Pancreas (tissue), 10 donors: Measurements from ENCODE around the gene F2R. TPM values are rescaled to one million over a fixed set of nuclear protein-coding genes. Genes with fewer than 3 reads are reported as not detected.

Experiments used
- ATAC-seq, 4 donors: fragments of 200-7000 bp; cut with Tn5 transposase; one replicate each; pipeline versions ENCODE4 v1.8.0 to v1.9.1; 2020; ENCODE audit warnings: mild to moderate bottlenecking in 4 of 4, moderate library complexity in 4 of 4
- DNase-seq, 6 donors: peaks; one replicate each; pipeline ENCODE4 v3.0.0-alpha.2; 2020
- FAIRE-seq: peaks from 2 replicates; lab custom pipeline; 2012; peaks lifted over from hg19 to GRCh38; lab: Jason Lieb, UNC
- H3K27ac ChIP-seq, 4 donors: fragments of 200-600 bp; sonication (generic); 1 replicate in 3 of 4; 2 replicates in 1 of 4; pipeline versions ENCODE4 v1.5.0 to v1.8.0; 2020
- H3K27me3 ChIP-seq, 4 donors: fragments of 200-600 bp; one replicate each; pipeline ENCODE4 v1.8.0; 2021
- H3K36me3 ChIP-seq, 3 donors: fragments of 200-600 bp; sonication (generic) in 1 of 3; one replicate each; pipeline versions ENCODE4 v1.5.0 to v1.8.0; 2020 to 2021
- H3K4me1 ChIP-seq, 3 donors: fragments of 200-600 bp; one replicate each; pipeline ENCODE4 v1.8.0; 2021
- H3K4me3 ChIP-seq, 4 donors: fragments of 200-600 bp; sonication (generic) in 2 of 4; one replicate each; pipeline versions ENCODE4 v1.5.0 to v1.8.0; 2020 to 2021
- H3K9me3 ChIP-seq, 4 donors: fragments of 200-600 bp; one replicate each; pipeline ENCODE4 v1.8.0; 2021
- WGBS, 2 donors: extraction: QIAGEN DNeasy Blood & Tissue Kit; methylation state at CpG; one replicate each; pipeline ENCODE4 v1.1.7; 2013; 5-methylcytosine and 5-hydroxymethylcytosine counted together
- intact Hi-C, 3 donors: fragments of 100-400 bp; cut with DNase I; formaldehyde crosslinking; loops; one replicate each; pipeline versions ENCODE4 v1.11.1 to v1.14.2; 2022
- polyA plus RNA-seq, 2 donors: library from polyadenylated mRNA; stranded (reverse); fragments of 200-250 nt; gene quantifications; one replicate each; pipeline ENCODE4 v1.2.3, GENCODE V29; 2013
- total RNA-seq, 6 donors: library from RNA; stranded (reverse); fragmentation: NEBNext Ultra II Directional in 4 of 6; extraction: Animal tissue kit (Norgen Biotek cat#: 25700) in 4 of 6; gene quantifications; one replicate each; pipeline versions ENCODE4 v1.2.1 to v1.2.4, GENCODE V29; 2021 to 2023
- TF ChIP-seq, protein P1 (sequence below), 4 donors: fragments of 200-600 bp; sonication (generic) in 3 of 4; IDR thresholded peaks; one replicate each; pipeline versions ENCODE4 v1.5.0 to v1.8.0; 2021; ENCODE audit warnings: antibody characterized with exemption in 4 of 4
- donor health status: healthy with polysubstance abuse.
- donor health status: DM: no; HTN: no; CAD: no; lungs with moderate emphysema.
- donor health status: DM: no; HTN: no; CAD: no.
- donor health status: control.
- donor health status: control.
- donor health status: Bipolar disorder and iron deficiency.
- donor health status: DM: yes; HTN: yes; CAD: no.
- donor health status: DM: no; HTN: no; CAD: no.
- donor health status: DM: no; HTN: no; CAD: no.
- donor health status: DM: yes; HTN: yes; CAD: no.

F2R gene
- total and polyA plus RNA-seq, 8 donors = 0.38 to 15.0 (median 1.7) TPM

- Histone ChIP-seq H3K9me3 (no peaks in the 10 kb centered on the region), H3K27me3 (no peaks in the 10 kb centered on the region), H3K4me1 (no peaks in the 10 kb centered on the region), H3K4me3 (no peak overlapping the region), H3K36me3 (no peaks in the 10 kb centered on the region), H3K27ac (no peak overlapping the region)
- ATAC-seq = no peak
- no peak for DNase-seq
- FAIRE-seq = no peak
- WGBS, 2 donors = 75 to 85% methylated on average over 10 of the region's 10 CpGs
- intact Hi-C loops = no loop called here
- TF ChIP-seq, protein P1, sequence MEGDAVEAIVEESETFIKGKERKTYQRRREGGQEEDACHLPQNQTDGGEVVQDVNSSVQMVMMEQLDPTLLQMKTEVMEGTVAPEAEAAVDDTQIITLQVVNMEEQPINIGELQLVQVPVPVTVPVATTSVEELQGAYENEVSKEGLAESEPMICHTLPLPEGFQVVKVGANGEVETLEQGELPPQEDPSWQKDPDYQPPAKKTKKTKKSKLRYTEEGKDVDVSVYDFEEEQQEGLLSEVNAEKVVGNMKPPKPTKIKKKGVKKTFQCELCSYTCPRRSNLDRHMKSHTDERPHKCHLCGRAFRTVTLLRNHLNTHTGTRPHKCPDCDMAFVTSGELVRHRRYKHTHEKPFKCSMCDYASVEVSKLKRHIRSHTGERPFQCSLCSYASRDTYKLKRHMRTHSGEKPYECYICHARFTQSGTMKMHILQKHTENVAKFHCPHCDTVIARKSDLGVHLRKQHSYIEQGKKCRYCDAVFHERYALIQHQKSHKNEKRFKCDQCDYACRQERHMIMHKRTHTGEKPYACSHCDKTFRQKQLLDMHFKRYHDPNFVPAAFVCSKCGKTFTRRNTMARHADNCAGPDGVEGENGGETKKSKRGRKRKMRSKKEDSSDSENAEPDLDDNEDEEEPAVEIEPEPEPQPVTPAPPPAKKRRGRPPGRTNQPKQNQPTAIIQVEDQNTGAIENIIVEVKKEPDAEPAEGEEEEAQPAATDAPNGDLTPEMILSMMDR (IDR thresholded peaks at IDR 0.05) = no peak
Measured at GRCh38 chr5:76781775-76782174, 65.8 kb downstream of the F2R start.

- FAIRE-seq = no peak
Measured at GRCh38 chr5:76782444-76782843, 66.5 kb downstream of the F2R start.

More at GRCh38 chr5:76782444-76782843, 66.5 kb downstream of the F2R start:
- Histone ChIP-seq H3K4me3 (no peak overlapping the region), H3K27ac (no peak overlapping the region), H3K36me3 (no peaks in the 10 kb centered on the region), H3K9me3 (no peaks in the 10 kb centered on the region), H3K4me1 (peaks cover 0 to 6% (median 0%) of the 10 kb centered on the region in 3 donors), H3K27me3 (no peaks in the 10 kb centered on the region)
- 86 to 93% methylated on average over 3 of the region's 3 CpGs for WGBS, 2 donors
- TF ChIP-seq, protein P1 (IDR thresholded peaks at IDR 0.05) = no peak
- DNase-seq (no peak), ATAC-seq (no peak)
- intact Hi-C loops = no loop called here

Other genes with a start within 250 kb of the F2R start
- gene F2RL2, start 92.7 kb upstream of the F2R start, total RNA-seq = 1 to 10 TPM in 2 of 6 donors, under 1 TPM in 4; 0.04 to 2.2 (median 0.22) TPM
- gene F2RL2, start 92.7 kb upstream of the F2R start, polyA plus RNA-seq = under 1 TPM; 0.04 to 0.40 TPM
- gene F2RL1, start 102.9 kb downstream of the F2R start, total RNA-seq = 10 to 100 TPM in 5 of 6 donors, 1 to 10 TPM in 1; 9.2 to 18.8 (median 14.9) TPM
- gene F2RL1, start 102.9 kb downstream of the F2R start, polyA plus RNA-seq = 10 to 100 TPM in 1 of 2 donors, 1 to 10 TPM in 1; 6.7 to 19.3 TPM
- under 1 TPM in 3 of 6 donors, not detected in 3; 0.16 to 0.41 (median 0.18) TPM for gene S100Z, start 133.9 kb downstream of the F2R start, total RNA-seq
- 1 to 10 TPM in 1 of 2 donors, under 1 TPM in 1; 0.68 to 1.2 TPM for gene S100Z, start 133.9 kb downstream of the F2R start, polyA plus RNA-seq
- gene CRHBP, start 236.9 kb downstream of the F2R start, total RNA-seq = under 1 TPM in 2 of 6 donors, not detected in 4; 0.31 to 0.54 TPM
- gene CRHBP, start 236.9 kb downstream of the F2R start, polyA plus RNA-seq = 1 to 10 TPM in 1 of 2 donors, under 1 TPM in 1; 0.61 to 1.2 TPM